NCI-H1694 treated with DMSO at 0.1 percent for 48 hours (cell line): Measurements from ENCODE around the gene LATS1.
"Not testable (repeated sequence)": the region's sequence is repeated elsewhere in the genome, so short reads cannot be mapped to it uniquely, and the experiment has no call there.

Experiments used
- DNase-seq: peaks from one replicate; lab custom pipeline; 2025; lab: John Stamatoyannopoulos, UW

The LATS1 gene

DNA sequence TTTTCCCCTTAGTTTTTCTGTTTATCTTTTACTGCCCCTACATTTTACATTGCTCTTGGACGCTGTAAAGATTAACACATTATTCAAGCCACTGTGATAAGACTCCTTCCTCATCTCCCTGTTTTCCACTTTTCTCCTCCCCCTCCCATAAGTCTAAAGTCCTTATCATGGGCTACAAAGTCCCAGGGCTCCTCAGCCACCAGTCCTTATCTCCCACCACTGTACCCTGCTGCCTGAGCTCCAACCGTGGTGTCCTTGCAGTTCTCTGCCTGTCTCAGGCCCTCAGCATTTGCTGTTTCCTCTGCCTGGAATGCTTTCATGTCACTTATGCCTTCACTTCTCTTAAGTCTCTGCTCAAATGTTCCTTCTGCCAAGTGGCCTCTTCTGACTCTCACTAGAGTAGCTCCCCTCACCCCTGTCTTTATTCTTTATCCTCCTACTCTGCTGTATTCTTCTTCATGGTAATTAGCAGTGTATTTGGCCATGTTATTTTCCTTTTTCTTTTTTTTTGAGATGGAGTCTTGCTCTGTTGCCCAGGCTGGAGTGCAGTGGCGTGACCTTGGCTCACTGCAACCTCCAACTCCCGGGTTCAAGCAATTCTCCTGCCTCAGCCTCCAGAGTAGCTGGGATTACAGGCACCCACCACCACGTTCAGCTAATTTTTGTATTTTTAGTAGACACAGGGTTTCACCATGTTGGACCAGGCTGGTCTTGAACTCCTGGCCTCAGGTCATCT is 10.8 kb upstream of the LATS1 start:
- no peak for DNase-seq

- no peak for DNase-seq
Observed at GRCh38 chr6:149727793-149728498, 10.0 kb upstream of the LATS1 start.

DNA sequence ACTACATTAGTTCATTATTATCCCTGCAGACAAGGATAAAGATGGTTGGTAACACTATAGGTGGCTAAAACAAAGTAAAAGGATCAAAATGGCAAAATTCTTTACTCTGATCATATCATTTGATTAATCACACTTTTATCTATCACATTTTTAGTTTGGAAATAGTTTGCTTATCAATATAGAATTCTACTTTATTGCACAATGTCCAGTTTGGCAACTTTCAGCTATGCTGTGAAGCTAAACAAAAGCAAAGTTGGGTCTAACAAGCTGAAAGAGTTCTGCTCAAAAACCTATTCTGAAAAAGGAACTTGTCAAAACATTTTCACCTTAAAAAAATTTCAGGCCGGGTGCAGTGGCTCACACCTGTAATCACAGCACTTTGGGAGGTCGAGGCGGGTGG is 7.9 kb upstream of the LATS1 start:
- no peak for DNase-seq

- DNase-seq: peak; percentile 24
Observed at GRCh38 chr6:149723771-149724417, 6.0 kb upstream of the LATS1 start.

DNA sequence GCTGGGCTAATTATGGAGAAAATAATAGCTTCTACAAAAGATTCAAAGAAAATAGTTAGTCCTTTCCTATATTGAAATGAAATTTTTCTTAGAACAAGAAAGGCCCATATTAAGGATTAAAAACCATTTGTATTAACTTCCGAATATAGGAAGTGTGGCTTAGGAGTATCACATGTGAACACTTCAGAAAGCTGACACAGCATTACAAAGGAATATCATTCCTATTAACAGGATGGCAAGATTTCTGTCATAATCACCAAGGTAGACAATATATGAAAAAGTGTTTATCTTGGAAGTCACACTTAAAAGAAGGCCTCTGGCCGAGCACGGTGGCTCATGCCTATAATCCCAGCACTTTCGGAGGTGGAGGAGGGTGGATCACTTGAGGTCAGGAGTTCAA is 5.4 kb upstream of the LATS1 start:
- no peak for DNase-seq

DNA sequence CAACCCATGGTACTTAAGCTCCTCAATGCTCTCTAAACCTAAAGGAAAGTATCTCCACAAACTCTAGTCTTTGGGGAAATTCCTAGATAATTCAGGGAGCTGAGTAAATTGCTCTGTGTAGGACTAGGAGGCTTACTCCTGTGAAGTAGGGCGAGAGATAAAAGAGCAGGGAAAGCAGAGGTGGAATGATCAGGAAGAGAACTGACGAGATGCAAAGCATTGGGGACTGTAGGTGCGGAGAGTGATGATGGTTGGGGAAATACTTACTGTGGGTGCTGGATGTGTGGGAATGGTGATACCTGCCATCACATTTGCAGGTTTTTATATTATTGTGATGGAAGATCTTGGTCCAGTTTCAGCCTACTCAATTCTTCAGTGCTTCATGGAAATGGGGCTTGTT is 1.6 kb upstream of the LATS1 start:
- no peak for DNase-seq

DNA sequence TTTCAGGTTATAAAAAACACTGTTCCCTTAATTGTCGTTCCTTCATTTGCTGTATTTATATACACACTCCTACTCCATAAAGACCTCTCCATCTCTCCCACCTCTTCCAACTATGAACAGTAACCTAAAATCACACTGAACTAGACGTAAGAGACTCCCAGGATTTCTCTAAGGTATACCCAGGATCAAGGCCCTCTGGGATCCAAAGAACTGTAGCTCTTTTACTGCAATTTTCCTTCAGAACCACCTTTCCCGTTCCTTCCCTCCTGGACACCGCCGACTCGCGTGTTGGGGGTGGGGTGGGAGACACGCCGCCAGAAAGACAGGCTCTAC is 680 bp downstream of the LATS1 start:
- DNase-seq: no peak

DNA sequence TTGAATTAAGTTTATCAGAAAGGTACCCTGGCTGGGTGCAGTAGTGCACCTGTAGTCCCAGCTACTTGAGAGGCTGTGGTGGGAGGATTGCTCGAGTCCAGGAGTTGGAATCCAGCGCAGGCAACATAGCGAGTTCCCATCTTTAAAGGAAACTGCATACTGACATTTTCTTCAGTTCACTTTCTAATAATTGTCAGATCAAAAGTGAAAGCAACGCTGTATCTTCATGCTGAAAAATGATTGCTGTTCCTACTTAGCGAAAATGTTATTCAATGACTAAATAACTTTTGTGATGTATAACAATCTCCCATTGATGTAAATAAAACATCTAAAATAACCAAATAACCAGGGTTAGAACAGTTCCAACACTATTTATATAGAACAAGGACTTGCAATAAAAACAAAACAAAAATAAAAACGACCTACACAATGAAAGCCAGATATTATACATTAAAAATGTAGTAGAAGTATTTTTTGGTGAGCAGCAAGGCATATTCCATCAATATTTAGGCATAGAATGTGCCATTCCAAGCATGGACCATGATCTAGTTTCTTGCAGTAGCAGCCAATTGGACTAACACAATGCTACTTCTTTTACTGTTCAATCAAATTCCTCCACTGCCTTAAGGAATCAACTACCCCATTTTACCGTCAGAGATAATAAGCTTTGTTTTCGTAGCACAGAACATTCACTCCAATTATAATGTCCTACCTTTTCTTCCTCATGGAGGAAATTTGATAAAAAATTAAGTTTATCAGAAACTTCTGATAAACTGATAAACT is 1.5 kb downstream of the LATS1 start:
- DNase-seq: no peak

GRCh38 chr6:149714442-149714841 is 3.5 kb downstream of the LATS1 start:
- DNase-seq: no peak

DNA sequence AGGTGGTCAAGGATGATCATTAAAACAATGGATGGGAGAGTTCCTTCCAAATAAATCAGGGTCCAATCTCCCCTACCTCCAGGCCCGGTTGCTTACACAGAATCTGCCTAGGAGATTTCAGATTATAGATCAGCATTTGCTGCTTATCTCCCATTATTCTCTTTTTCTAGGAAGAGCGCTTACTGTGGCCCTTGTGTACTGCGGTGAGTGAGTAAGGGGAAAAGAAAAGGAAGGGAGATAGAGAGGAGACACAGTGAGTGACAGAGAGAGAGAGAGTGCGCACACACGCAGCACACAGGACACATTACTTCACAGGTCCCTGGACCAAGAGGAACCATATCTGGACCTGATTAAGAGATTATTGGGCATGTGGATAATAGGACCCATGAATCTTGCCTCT is 6.2 kb downstream of the LATS1 start:
- no peak for DNase-seq

- DNase-seq: no peak
Observed at GRCh38 chr6:149701714-149702113, 16.2 kb downstream of the LATS1 start.

DNA sequence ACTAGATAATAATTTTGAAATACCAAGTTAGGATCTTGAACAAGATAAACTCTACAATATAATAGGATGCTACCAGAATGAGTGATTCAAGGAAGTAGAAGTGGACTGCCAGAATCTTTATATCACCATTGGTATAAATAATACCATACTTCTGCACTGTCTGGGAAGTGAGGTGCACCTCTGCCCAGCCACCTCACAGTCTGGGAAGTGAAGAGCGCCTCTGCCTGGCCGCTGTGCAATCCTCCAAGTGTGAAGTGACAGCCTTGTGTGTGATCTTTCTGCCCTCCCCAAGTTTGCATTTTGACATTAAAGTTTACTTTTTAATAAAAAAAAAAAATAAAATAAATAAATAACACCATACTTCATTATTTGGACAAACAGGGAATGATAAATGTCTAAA is 18.8 kb downstream of the LATS1 start:
- no peak for DNase-seq

DNA sequence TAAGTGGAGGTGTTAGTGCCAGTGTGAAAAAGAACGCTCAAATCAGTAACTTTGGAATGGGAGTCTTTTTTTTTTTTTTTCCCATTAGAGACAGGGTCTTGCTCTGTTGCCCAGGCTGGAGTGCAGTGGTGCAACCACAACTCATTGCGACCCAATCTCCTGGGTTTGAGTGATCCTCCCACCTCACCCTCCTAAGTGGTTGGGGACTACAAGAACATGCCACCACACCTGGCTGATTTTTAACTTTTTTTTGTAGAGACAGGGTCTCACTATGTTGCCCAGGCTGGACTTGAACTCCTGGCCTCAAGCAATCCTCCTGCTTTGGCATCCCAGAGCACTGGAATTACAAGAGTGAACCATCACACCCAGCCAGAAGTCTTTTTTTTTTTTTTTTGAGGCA is 19.7 kb downstream of the LATS1 start:
- no peak for DNase-seq

GRCh38 chr6:149696901-149697300 is 21.0 kb downstream of the LATS1 start:
- no peak for DNase-seq

GRCh38 chr6:149694921-149695320 is 23.0 kb downstream of the LATS1 start:
- peak; percentile 84 for DNase-seq

DNA sequence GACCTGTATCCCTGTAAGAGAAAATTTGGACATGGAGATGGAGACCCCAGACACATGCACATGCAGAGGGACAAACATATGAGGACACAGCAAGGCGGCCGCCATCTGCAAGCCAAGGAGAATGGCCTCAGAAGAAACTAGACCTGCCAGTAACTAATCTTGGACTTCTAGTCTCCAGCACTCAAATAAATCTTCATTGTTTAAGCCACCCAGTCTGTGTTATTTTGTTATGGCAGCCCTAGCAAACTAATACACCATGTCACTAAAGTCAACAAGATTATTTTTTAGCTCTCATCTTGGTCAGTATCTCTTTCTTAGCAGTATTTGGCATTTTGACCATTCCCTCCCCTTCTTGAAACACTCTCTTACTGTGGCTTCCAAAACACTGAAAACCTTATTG is 26.7 kb downstream of the LATS1 start:
- DNase-seq: no peak

DNA sequence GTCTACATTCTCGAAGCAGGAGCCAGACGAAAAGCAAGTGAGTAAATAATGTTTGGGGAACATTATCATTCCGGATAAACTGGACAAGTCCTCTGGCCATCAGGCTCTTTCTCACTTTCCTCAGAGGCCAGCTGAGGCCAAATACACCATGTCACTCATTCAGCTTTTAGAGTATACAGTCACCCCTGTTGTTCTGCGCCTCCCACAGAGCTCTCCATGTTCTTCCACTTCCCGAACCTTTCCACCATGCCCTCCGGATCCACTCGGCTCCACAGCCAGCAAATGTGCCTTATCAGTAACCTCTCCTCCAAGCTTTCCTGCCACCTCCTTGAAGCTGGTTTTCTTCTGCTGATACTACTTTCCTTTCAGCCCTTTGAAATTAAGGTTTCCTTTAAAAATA is 31.7 kb downstream of the LATS1 start:
- DNase-seq: no peak

- peak; percentile 91 for DNase-seq
Observed at GRCh38 chr6:149683256-149683859, 34.5 kb downstream of the LATS1 start.

DNA sequence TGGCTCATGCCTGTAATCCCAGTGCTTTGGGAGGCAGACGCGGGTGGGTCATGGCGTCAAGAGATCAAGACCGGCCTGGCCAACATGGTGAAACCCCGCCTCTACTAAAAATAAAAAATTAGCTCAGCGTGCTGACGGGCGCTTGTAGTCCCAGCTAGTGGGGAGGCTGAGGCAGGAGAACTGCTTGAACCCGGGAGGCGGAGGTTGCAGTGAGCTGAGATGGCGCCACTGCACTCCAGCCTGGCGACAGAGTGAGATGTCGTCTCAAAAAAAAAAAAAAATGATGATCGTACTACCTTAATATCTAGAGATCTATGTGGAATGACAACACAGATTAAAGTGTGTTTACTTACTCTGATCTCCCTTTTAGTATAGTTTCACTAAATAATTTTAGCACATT is 36.1 kb downstream of the LATS1 start:
- not testable (repeated sequence) for DNase-seq

DNA sequence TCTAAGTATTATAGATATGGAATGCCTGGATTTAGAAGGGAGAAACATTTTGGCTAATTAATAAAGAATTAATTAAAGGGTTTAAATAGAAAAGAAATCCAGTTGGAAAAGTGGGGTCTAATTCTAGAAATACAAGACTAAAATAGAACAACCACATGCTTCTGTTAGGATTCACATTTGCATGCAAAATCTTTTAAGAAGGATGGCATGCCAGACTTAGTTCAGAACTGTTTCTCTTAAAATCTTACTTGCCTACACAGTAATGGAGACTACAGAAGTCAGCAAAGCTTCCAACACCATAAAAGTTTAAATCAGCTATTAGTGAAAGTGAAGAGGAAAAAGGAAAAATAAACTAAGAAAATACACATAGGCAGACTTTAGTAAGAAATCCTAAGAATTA is 36.7 kb downstream of the LATS1 start:
- DNase-seq: no peak

- DNase-seq: no peak
Observed at GRCh38 chr6:149680503-149680902, 37.4 kb downstream of the LATS1 start.

DNA sequence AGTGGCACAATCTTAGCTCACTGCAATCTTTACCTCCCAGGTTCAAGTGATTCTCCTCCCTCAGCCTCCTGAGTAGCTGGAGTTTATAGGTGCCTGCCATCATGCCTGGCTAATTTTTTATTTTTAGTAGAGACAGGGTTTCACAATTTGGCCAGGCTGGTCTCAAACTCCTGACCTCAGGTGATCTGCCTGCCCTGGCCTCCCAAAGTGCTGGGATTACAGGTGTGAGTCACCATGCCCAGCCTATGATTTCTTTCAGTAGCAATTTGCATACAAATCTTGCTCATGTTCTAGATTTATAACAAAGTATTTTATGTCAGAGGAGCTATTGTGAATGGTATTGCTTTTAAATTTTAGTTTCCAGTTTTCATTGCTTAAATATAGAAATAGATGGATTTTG is 45.6 kb downstream of the LATS1 start:
- DNase-seq: not testable (repeated sequence)
